HepG2 (cell line): Measurements from ENCODE around the gene MCM3AP. TPM values are rescaled to one million over a fixed set of nuclear protein-coding genes. Genes with fewer than 3 reads are reported as not detected.

Source experiments
- ATAC-seq: fragments of 200-7000 bp; cut with Tn5 transposase; 3 replicates; pipeline ENCODE4 v1.9.1; 2020; ENCODE audit warnings: mild to moderate bottlenecking, moderate library complexity
- BruUV-seq: library from RNA; stranded (reverse); fragments of 400-500 nt; replicated peaks from 2 replicates; lab custom pipeline; 2021; lab: Mats Ljungman, UMichigan
- CTCF ChIA-PET: fragments of 300-600 bp; formaldehyde crosslinking; extraction: SDS; loops from one replicate; lab custom pipeline; 2021; ENCODE audit warnings: low total read pairs, inconsistent platforms, low intra/inter-chr PET ratio; lab: Yijun Ruan, JAX
- POLR2A ChIA-PET: fragments of 350-600 bp; sonication (Branson Sonifier 250); formaldehyde crosslinking; loops from one replicate; lab custom pipeline; 2020; ENCODE audit warnings: antibody characterized with exemption, inconsistent platforms; lab: Yijun Ruan, JAX
- DNase-seq: peaks from one replicate; pipeline ENCODE4 v3.0.0-alpha.2; 2015; ENCODE audit warnings: low spot score
- FAIRE-seq: peaks from 3 replicates; lab custom pipeline; 2011; peaks lifted over from hg19 to GRCh38; lab: Jason Lieb, UNC
- H2AFZ ChIP-seq: one replicate; pipeline ENCODE4 v1.6.1; 2011; ENCODE audit warnings: low read length, inconsistent platforms
- H3K27ac ChIP-seq: fragments of 300-600 bp; 3 replicates; pipeline ENCODE4 v1.8.0; 2011; ENCODE audit warnings: mixed run types, mild to moderate bottlenecking, mixed read lengths, low read length, inconsistent platforms; ENCODE audit not compliant: insufficient read depth; ENCODE audit errors: extremely low read length
- H3K27me3 ChIP-seq, 2 experiments: fragments of 200-600 bp in 1 of 2; 2 replicates in 1 of 2; 3 replicates in 1 of 2; pipeline versions ENCODE4 v1.6.0 to v1.8.0; 2011; ENCODE audit warnings: low read length in 2 of 2, mild to moderate bottlenecking in 2 of 2, moderate library complexity in 2 of 2, inconsistent platforms in 1 of 2; ENCODE audit not compliant: insufficient read depth in 2 of 2, control insufficient read depth in 1 of 2
- H3K36me3 ChIP-seq, 2 experiments: fragments of 200-600 bp in 1 of 2; replicated peaks in 1 of 2; 2 replicates in 1 of 2; 3 replicates in 1 of 2; pipeline versions ENCODE4 v1.5.1 to v1.8.0; 2011; ENCODE audit warnings: low read length in 2 of 2, inconsistent platforms in 1 of 2; ENCODE audit not compliant: insufficient read depth in 2 of 2, control insufficient read depth in 1 of 2
- H3K4me1 ChIP-seq: 2 replicates; pipeline ENCODE4 v1.5.1; 2012; ENCODE audit warnings: low read length, inconsistent platforms; ENCODE audit not compliant: insufficient read depth
- H3K4me2 ChIP-seq: 2 replicates; pipeline ENCODE4 v1.6.0; 2011; ENCODE audit warnings: low read depth, low read length, inconsistent platforms
- H3K4me3 ChIP-seq, 3 experiments: fragments of 200-600 bp in 1 of 3; sonication (generic), shearing (Covaris generic) in 1 of 3; replicated peaks in 1 of 3; 2 replicates each; pipeline ENCODE4 v1.5.1; 2011 to 2016; ENCODE audit warnings: low read length in 3 of 3, inconsistent platforms in 2 of 3, low read depth in 2 of 3, mild to moderate bottlenecking in 2 of 3, control low read depth in 1 of 3, mixed read lengths in 1 of 3; ENCODE audit not compliant: insufficient read depth in 1 of 3
- H3K79me2 ChIP-seq: one replicate; pipeline ENCODE4 v1.6.1; 2011; ENCODE audit warnings: low read length, inconsistent platforms; ENCODE audit not compliant: insufficient read depth
- H3K9ac ChIP-seq: 2 replicates; pipeline ENCODE4 v1.6.0; 2011; ENCODE audit warnings: mild to moderate bottlenecking, low read depth, low read length, inconsistent platforms; ENCODE audit not compliant: insufficient read depth
- H3K9me3 ChIP-seq: 2 replicates; pipeline ENCODE4 v1.5.1; 2012; ENCODE audit warnings: mild to moderate bottlenecking, low read length
- H4K20me1 ChIP-seq: 2 replicates; pipeline ENCODE4 v1.6.0; 2011; ENCODE audit warnings: inconsistent platforms, mild to moderate bottlenecking, low read length, moderate library complexity; ENCODE audit not compliant: insufficient read depth
- ARNTL ChIP-seq: sonication (generic); formaldehyde crosslinking; IDR thresholded peaks from 2 replicates; pipeline ENCODE4 v1.4.0; 2020; ENCODE audit warnings: mild to moderate bottlenecking, missing genetic modification reagents
- CREB3 ChIP-seq: sonication (generic); formaldehyde crosslinking; IDR thresholded peaks from 2 replicates; pipeline ENCODE4 v1.5.0; 2020; ENCODE audit warnings: missing genetic modification reagents
- GATAD2A ChIP-seq: IDR thresholded peaks from 2 replicates; pipeline ENCODE4 v1.6.1; 2016
- HMG20A ChIP-seq: IDR thresholded peaks from 2 replicates; pipeline ENCODE4 v1.6.1; 2016; ENCODE audit warnings: borderline replicate concordance
- NFE2 ChIP-seq: sonication (generic); formaldehyde crosslinking; IDR thresholded peaks from 2 replicates; pipeline ENCODE4 v1.4.0; 2020; ENCODE audit warnings: missing genetic modification reagents
- NRL ChIP-seq: sonication (generic); formaldehyde crosslinking; IDR thresholded peaks from 2 replicates; pipeline ENCODE4 v1.5.0; 2020; ENCODE audit warnings: missing genetic modification reagents, mild to moderate bottlenecking, moderate library complexity, borderline replicate concordance
- TCF12 ChIP-seq, 2 experiments: fragments of 450-650 bp in 1 of 2; sonication (generic) in 1 of 2; formaldehyde crosslinking in 1 of 2; IDR thresholded peaks; 2 replicates each; pipeline versions ENCODE4 v1.6.1 to v1.8.0; 2017 to 2022; ENCODE audit warnings: antibody characterized with exemption in 1 of 2, mild to moderate bottlenecking in 1 of 2, missing genetic modification reagents in 1 of 2, moderate library complexity in 1 of 2
- ZBTB25 ChIP-seq: IDR thresholded peaks from 2 replicates; pipeline ENCODE4 v1.6.1; 2018; ENCODE audit warnings: missing genetic modification reagents
- ZBTB44 ChIP-seq: sonication (generic); formaldehyde crosslinking; IDR thresholded peaks from 2 replicates; pipeline ENCODE4 v1.4.0; 2020; ENCODE audit warnings: missing genetic modification reagents
- ZFP36 ChIP-seq: fragments of 150-350 bp; IDR thresholded peaks from 2 replicates; pipeline ENCODE4 v1.6.1; 2018; ENCODE audit warnings: borderline replicate concordance, low read length, low read depth; ENCODE audit not compliant: partially characterized antibody
- ZNF496 ChIP-seq: sonication (generic); formaldehyde crosslinking; IDR thresholded peaks from 2 replicates; pipeline ENCODE4 v1.8.1; 2023; ENCODE audit warnings: mild to moderate bottlenecking, moderate library complexity, missing genetic modification reagents; ENCODE audit not compliant: insufficient replicate concordance
- ZNF75D ChIP-seq: sonication (generic); formaldehyde crosslinking; IDR thresholded peaks from 2 replicates; pipeline ENCODE4 v1.8.1; 2023; ENCODE audit warnings: missing genetic modification reagents, mild to moderate bottlenecking, borderline replicate concordance
- ZNF772 ChIP-seq: sonication (generic); formaldehyde crosslinking; IDR thresholded peaks from 2 replicates; pipeline ENCODE4 v1.5.0; 2020; ENCODE audit warnings: mild to moderate bottlenecking, missing genetic modification reagents
- ZSCAN21 ChIP-seq: sonication (generic); formaldehyde crosslinking; IDR thresholded peaks from 2 replicates; pipeline ENCODE4 v1.8.0; 2022; ENCODE audit warnings: mild to moderate bottlenecking, missing genetic modification reagents, moderate library complexity, borderline replicate concordance
- WGBS: methylation state at CpG from one replicate; pipeline ENCODE4 v1.1.6; 2017; ENCODE audit warnings: low lambda C conversion rate; 5-methylcytosine and 5-hydroxymethylcytosine counted together
- in situ Hi-C: cut with HindIII; loops from 2 replicates; pipeline ENCODE4 v1.10.0; 2017; ENCODE audit warnings: low pct_unique_long_range_greater_than_20kb; ENCODE audit not compliant: extremely low pct_ligation_motif_present
- intact Hi-C: fragments of 100-400 bp; cut with micrococcal nuclease; formaldehyde crosslinking; loops from one replicate; pipeline ENCODE4 v1.10.0; 2022; ENCODE audit not compliant: unreplicated experiment
- polyA plus RNA-seq, 8 experiments: library from polyadenylated mRNA; depleted of rRNA in 3 of 8; stranded (reverse) in 7 of 8; unstranded in 1 of 8; fragments of >200 nt; fragmentation: Illumina TruSeq in 4 of 8; extraction: Trizol in 4 of 8; gene quantifications; 2 replicates each; pipeline versions ENCODE4 v1.2.1 to v1.2.3, GENCODE V29; 2011 to 2016; ENCODE audit warnings: low read depth in 4 of 8, missing spikeins in 1 of 8, mixed read lengths in 1 of 8; ENCODE audit not compliant: insufficient read depth in 1 of 8
- total RNA-seq, 5 experiments: library from RNA; depleted of rRNA; stranded (reverse); fragments of >200 nt; fragmentation: Illumina TruSeq; extraction: Trizol; gene quantifications; 2 replicates each; pipeline ENCODE4 v1.2.3, GENCODE V29; 2016; ENCODE audit warnings: low read depth in 1 of 5

MCM3AP gene
- total and polyA plus RNA-seq, 2 of the 13 experiments (the other 11 are each of a cell fraction or from before 2014, with no cell fraction given): 27.0 to 54.7 TPM

- TF ChIP-seq ZBTB44 (CRISPR knock-in tag) (no peak), ARNTL (no peak), ZNF75D (no peak)
Observed at GRCh38 chr21:46255166-46255565, 30.2 kb downstream of the MCM3AP start (continued).

- intact Hi-C loops: no loop called here
- POLR2A ChIA-PET: interaction anchor here (0.8 to 1.4 kb wide), 3 partner anchors 25 to 71 kb away, joined by 3 to 5 read pairs (median 3); partner anchors contain the start of gene LSS
- Histone ChIP-seq H3K79me2 (no peaks in the 10 kb centered on the region), H3K4me1 (peaks cover 15% of the 10 kb centered on the region), H3K9me3 (no peaks in the 10 kb centered on the region), H4K20me1 (no peaks in the 10 kb centered on the region), H3K4me2 (no peak overlapping the region), H2AFZ (no peak overlapping the region), H3K27ac (no peak overlapping the region), H3K27me3 (no peaks in the 10 kb centered on the region), H3K4me3 (no peak overlapping the region), H3K9ac (no peak overlapping the region), H3K36me3 (peaks cover 30 to 88% of the 10 kb centered on the region in 2 experiments)
- 95% methylated on average over 9 of the region's 12 CpGs for WGBS
- DNase-seq (no peak), FAIRE-seq (no peak), ATAC-seq (no peak)
- in situ Hi-C loops: no loop called here
- no peak for TF ChIP-seq ZFP36
- TF ChIP-seq GATAD2A (CRISPR knock-in tag): no peak
- no peak for TF ChIP-seq CREB3 (CRISPR knock-in tag)
- no peak for TF ChIP-seq TCF12 (IDR thresholded peaks at IDR 0.05)
- TF ChIP-seq TCF12 (CRISPR knock-in tag; IDR thresholded peaks at IDR 0.05): no peak
- TF ChIP-seq ZBTB25: no peak
- no peak for TF ChIP-seq ZSCAN21
- TF ChIP-seq ZNF496 (CRISPR knock-in tag): no peak
- no peak for TF ChIP-seq ZNF772 (CRISPR knock-in tag)
- no peak for TF ChIP-seq NFE2
- TF ChIP-seq HMG20A: no peak
- TF ChIP-seq NRL (CRISPR knock-in tag): no peak
- CTCF ChIA-PET: no interaction called here
- BruUV-seq: no TSS peak
Observed at GRCh38 chr21:46254208-46254975, 31.0 kb downstream of the MCM3AP start.
